ENCODE results near the gene ID2.

DNA sequence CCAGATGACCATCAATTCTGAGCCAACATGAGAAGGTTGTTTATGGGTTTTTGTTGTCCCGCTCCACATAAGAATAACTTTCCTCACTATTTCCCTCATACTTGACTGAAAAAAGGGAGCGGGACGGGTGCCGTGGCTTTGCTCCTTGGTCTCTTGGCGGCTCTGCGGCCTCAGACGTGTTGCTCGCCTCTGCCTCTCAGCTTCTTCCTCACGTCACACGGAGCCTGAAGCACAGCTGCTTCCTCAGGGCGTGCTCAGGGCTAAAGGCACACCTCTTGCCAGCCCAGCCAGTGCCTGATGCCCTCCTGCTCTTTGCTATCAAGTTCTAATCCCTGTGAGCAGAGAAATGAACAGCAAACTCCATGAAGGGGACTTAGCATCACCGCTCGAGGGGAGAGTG lies 17.9 kb upstream of the ID2 start:
- TF ChIP-seq EZH2 (IDR thresholded peaks at IDR 0.05; ENCODE audit: insufficient read depth, poor library complexity, severe bottlenecking) (no peak), EZH2phosphoT487 (IDR thresholded peaks at IDR 0.05; ENCODE audit: insufficient read depth, low read depth) (no peak)

Data from GM23248 (cell line).